ENCODE data around the gene RXYLT1. TPM values are rescaled to one million over a fixed set of nuclear protein-coding genes. Genes with fewer than 3 reads are reported as not detected.

Gene RXYLT1
- total RNA-seq, 2 experiments from 2014 or later = 15.7 to 23.3 TPM

- Histone ChIP-seq H2AFZ (ENCODE audit: low read length) (0 out of 2 replicates have a peak overlapping the region, but pooled peaks have one; percentile 6), H3K4me1 (ENCODE audit: insufficient read depth, low read length, poor library complexity, severe bottlenecking) (peaks cover 13% of the 10 kb centered on the region), H3K4me3 (ENCODE audit: low read depth, low read length, poor library complexity, severe bottlenecking) (no peak overlapping the region), H3K36me3 (ENCODE audit: insufficient read depth, low read length) (peaks cover 12% of the 10 kb centered on the region), H4K20me1 (ENCODE audit: insufficient read depth, low read length) (no peaks in the 10 kb centered on the region), H3K4me2 (ENCODE audit: low read length) (no peak overlapping the region), H3K9me2 (ENCODE audit: insufficient read depth, low read length) (no peaks in the 10 kb centered on the region; the same call in 1 of the 2 replicates), H3K27ac (ENCODE audit: low read depth, low read length, poor library complexity, severe bottlenecking) (no peak overlapping the region), H3K9me3 (ENCODE audit: low read length) (no peaks in the 10 kb centered on the region), H3K79me2 (ENCODE audit: insufficient read depth, low read depth, low read length) (peaks cover 20% of the 10 kb centered on the region; the same call in 1 of the 2 replicates)
- no peak for DNase-seq (ENCODE audit: low spot score)
- ChIA-PET CTCF (ENCODE audit: unreplicated experiment) (no interaction called here), POLR2A (interaction anchor here (0.7 to 1.5 kb wide), 2 partner anchors 8 to 13 kb away, joined by 3 to 6 read pairs; no protein-coding TSS in a partner anchor)
- TF ChIP-seq CTCF (conservative IDR thresholded peaks at IDR 0.05; ENCODE audit: low read length) (no peak), EZH2phosphoT487 (IDR thresholded peaks at IDR 0.05; ENCODE audit: borderline replicate concordance, low read depth, low read length) (no peak)
- intact Hi-C loops (cut with micrococcal nuclease; ENCODE audit: unreplicated experiment) = no loop called here
- no TSS peak for BruUV-seq (replicated peaks)
These were observed 2.4 kb upstream of the RXYLT1 start for GRCh38 chr12:63777340-63777739.

GRCh38 chr12:63782466-63782865 lies 2.8 kb downstream of the RXYLT1 start:
- Histone ChIP-seq H4K20me1 (ENCODE audit: insufficient read depth, low read length) (no peaks in the 10 kb centered on the region), H3K9me3 (ENCODE audit: low read length) (no peaks in the 10 kb centered on the region), H3K27ac (ENCODE audit: low read depth, low read length, poor library complexity, severe bottlenecking) (no peak overlapping the region), H3K9me2 (ENCODE audit: insufficient read depth, low read length) (no peaks in the 10 kb centered on the region; the same call in 1 of the 2 replicates), H3K4me2 (ENCODE audit: low read length) (no peak overlapping the region), H2AFZ (ENCODE audit: low read length) (no peak overlapping the region), H3K36me3 (ENCODE audit: insufficient read depth, low read length) (peaks cover 54% of the 10 kb centered on the region), H3K4me1 (ENCODE audit: insufficient read depth, low read length, poor library complexity, severe bottlenecking) (peaks cover 13% of the 10 kb centered on the region), H3K79me2 (ENCODE audit: insufficient read depth, low read depth, low read length) (peaks cover 20% of the 10 kb centered on the region; the same call in 1 of the 2 replicates), H3K4me3 (ENCODE audit: low read depth, low read length, poor library complexity, severe bottlenecking) (no peak overlapping the region)
- no peak for DNase-seq (ENCODE audit: low spot score)
- ChIA-PET CTCF (ENCODE audit: unreplicated experiment) (no interaction called here), POLR2A (interaction anchor here (0.7 kb wide), 1 partner anchor 10 kb away, joined by 6 read pairs; no protein-coding TSS in a partner anchor)
- intact Hi-C loops (cut with micrococcal nuclease; ENCODE audit: unreplicated experiment) = no loop called here
- BruUV-seq (replicated peaks) = no TSS peak
- no peak for TF ChIP-seq EZH2phosphoT487 (IDR thresholded peaks at IDR 0.05; ENCODE audit: borderline replicate concordance, low read depth, low read length)
- no peak for TF ChIP-seq CTCF (conservative IDR thresholded peaks at IDR 0.05; ENCODE audit: low read length)

- Histone ChIP-seq H3K27ac (ENCODE audit: low read depth, low read length, poor library complexity, severe bottlenecking) (no peak overlapping the region), H3K4me3 (ENCODE audit: low read depth, low read length, poor library complexity, severe bottlenecking) (no peak overlapping the region), H3K36me3 (ENCODE audit: insufficient read depth, low read length) (peaks cover 90% of the 10 kb centered on the region), H3K4me1 (ENCODE audit: insufficient read depth, low read length, poor library complexity, severe bottlenecking) (no peaks in the 10 kb centered on the region), H3K9me3 (ENCODE audit: low read length) (no peaks in the 10 kb centered on the region), H3K79me2 (ENCODE audit: insufficient read depth, low read depth, low read length) (no peaks in the 10 kb centered on the region), H3K9me2 (ENCODE audit: insufficient read depth, low read length) (no peaks in the 10 kb centered on the region), H3K4me2 (ENCODE audit: low read length) (no peak overlapping the region), H4K20me1 (ENCODE audit: insufficient read depth, low read length) (no peaks in the 10 kb centered on the region), H2AFZ (ENCODE audit: low read length) (no peak overlapping the region)
- no peak for DNase-seq (ENCODE audit: low spot score)
- no TSS peak for BruUV-seq (replicated peaks)
- TF ChIP-seq CTCF (conservative IDR thresholded peaks at IDR 0.05; ENCODE audit: low read length) (no peak), EZH2phosphoT487 (IDR thresholded peaks at IDR 0.05; ENCODE audit: borderline replicate concordance, low read depth, low read length) (no peak)
- intact Hi-C loops (cut with micrococcal nuclease; ENCODE audit: unreplicated experiment) = no loop called here
- ChIA-PET POLR2A (interaction anchor here (0.6 to 1.1 kb wide), 2 partner anchors 14 to 753 kb away, joined by 3 to 4 read pairs; no protein-coding TSS in a partner anchor), CTCF (ENCODE audit: unreplicated experiment) (no interaction called here)
These were observed 7.6 kb downstream of the RXYLT1 start for GRCh38 chr12:63787306-63787705.

Data from OCI-LY7 (cell line).